Neuronal stem cell (in vitro differentiated cells): ENCODE measurements around the gene WDSUB1.

ENCODE experiments used
- DNase-seq: peaks from one replicate; pipeline ENCODE4 v3.0.0-alpha.2; 2013; ENCODE audit warnings: low spot score
- H2AFZ ChIP-seq: one replicate; pipeline ENCODE4 v1.6.1; 2013; ENCODE audit warnings: mild to moderate bottlenecking, low read length, inconsistent platforms
- H2AK5ac ChIP-seq: 2 replicates; pipeline ENCODE4 v1.6.1; 2013; ENCODE audit warnings: low read depth, mild to moderate bottlenecking, inconsistent platforms, low read length, moderate library complexity, mixed read lengths
- H2BK120ac ChIP-seq: 2 replicates; pipeline ENCODE4 v1.6.1; 2013; ENCODE audit warnings: low read depth, mild to moderate bottlenecking, inconsistent platforms, low read length, moderate library complexity, mixed read lengths
- H2BK12ac ChIP-seq: one replicate; pipeline ENCODE4 v1.6.1; 2013; ENCODE audit warnings: low read length, inconsistent platforms
- H2BK15ac ChIP-seq: 2 replicates; pipeline ENCODE4 v1.6.1; 2013; ENCODE audit warnings: mild to moderate bottlenecking, low read length, inconsistent platforms, mixed read lengths
- H2BK5ac ChIP-seq: one replicate; pipeline ENCODE4 v1.6.1; 2013; ENCODE audit warnings: inconsistent platforms, mild to moderate bottlenecking, low read length, moderate library complexity
- H3K14ac ChIP-seq: one replicate; pipeline ENCODE4 v1.6.1; 2013; ENCODE audit warnings: low read length, inconsistent platforms
- H3K18ac ChIP-seq: 2 replicates; pipeline ENCODE4 v1.6.1; 2013; ENCODE audit warnings: low read length, inconsistent platforms
- H3K23ac ChIP-seq: 2 replicates; pipeline ENCODE4 v1.6.1; 2013; ENCODE audit warnings: low read depth, mild to moderate bottlenecking, mixed read lengths, low read length, inconsistent platforms; ENCODE audit not compliant: poor library complexity
- H3K27ac ChIP-seq: replicated peaks from 3 replicates; pipeline ENCODE4 v1.5.1; 2013; ENCODE audit warnings: low read length, inconsistent platforms
- H3K27me3 ChIP-seq, 3 experiments: 2 replicates each; pipeline ENCODE4 v1.6.1; 2013; ENCODE audit warnings: low read length in 3 of 3, mild to moderate bottlenecking in 2 of 3, inconsistent platforms in 1 of 3, low read depth in 1 of 3, mixed read lengths in 1 of 3, moderate library complexity in 1 of 3; ENCODE audit not compliant: control insufficient read depth in 3 of 3, insufficient read depth in 3 of 3
- H3K36me3 ChIP-seq, 2 donors: replicated peaks in 1 of 2; 2 replicates each; pipeline ENCODE4 v1.6.1; 2013; ENCODE audit warnings: low read length in 2 of 2; ENCODE audit not compliant: control insufficient read depth in 2 of 2, insufficient read depth in 2 of 2
- H3K4ac ChIP-seq: 2 replicates; pipeline ENCODE4 v1.6.1; 2013; ENCODE audit warnings: inconsistent platforms, mild to moderate bottlenecking, low read length, moderate library complexity
- H3K4me1 ChIP-seq, 2 donors: 1 replicate in 1 of 2; 2 replicates in 1 of 2; pipeline ENCODE4 v1.6.1; 2013; ENCODE audit warnings: low read length in 2 of 2, low read depth in 1 of 2; ENCODE audit not compliant: control insufficient read depth in 2 of 2, insufficient read depth in 1 of 2
- H3K4me2 ChIP-seq: one replicate; pipeline ENCODE4 v1.6.1; 2013; ENCODE audit warnings: mild to moderate bottlenecking, low read length, inconsistent platforms; ENCODE audit not compliant: insufficient read depth, poor library complexity, severe bottlenecking
- H3K4me3 ChIP-seq, 2 donors: 2 replicates each; pipeline ENCODE4 v1.5.1; 2013; ENCODE audit warnings: low read length in 2 of 2, mild to moderate bottlenecking in 2 of 2, inconsistent platforms in 1 of 2, moderate library complexity in 1 of 2
- H3K79me1 ChIP-seq: one replicate; pipeline ENCODE4 v1.6.1; 2013; ENCODE audit warnings: low read depth, mild to moderate bottlenecking, inconsistent platforms, low read length, moderate library complexity
- H3K9ac ChIP-seq: one replicate; pipeline ENCODE4 v1.6.1; 2013; ENCODE audit warnings: mild to moderate bottlenecking, low read depth, low read length, inconsistent platforms; ENCODE audit not compliant: poor library complexity
- H3K9me3 ChIP-seq, 2 donors: replicated peaks in 1 of 2; 2 replicates each; pipeline versions ENCODE3 to v1.6.1; 2013; ENCODE audit warnings: low read length in 2 of 2, mild to moderate bottlenecking in 2 of 2, inconsistent platforms in 1 of 2, low read depth in 1 of 2, mixed read lengths in 1 of 2, moderate library complexity in 1 of 2; ENCODE audit not compliant: control insufficient read depth in 2 of 2, insufficient read depth in 1 of 2
- H4K8ac ChIP-seq: one replicate; pipeline ENCODE4 v1.6.1; 2013; ENCODE audit warnings: low read depth, mild to moderate bottlenecking, inconsistent platforms, low read length, moderate library complexity
- H4K91ac ChIP-seq: one replicate; pipeline ENCODE4 v1.6.1; 2013; ENCODE audit warnings: low read length, low read depth, mild to moderate bottlenecking, inconsistent platforms; ENCODE audit not compliant: poor library complexity
- WGBS, 2 donors: extraction: QIAGEN DNeasy Blood & Tissue Kit; methylation state at CpG; one replicate each; pipeline ENCODE4 v1.1.7; 2013; ENCODE audit warnings: missing lambda C conversion rate in 2 of 2, mixed read lengths in 1 of 2; ENCODE audit not compliant: insufficient read length in 2 of 2, insufficient replicate concordance in 1 of 2; ENCODE audit errors: extremely low coverage in 2 of 2; 5-methylcytosine and 5-hydroxymethylcytosine counted together

WDSUB1 gene

DNA sequence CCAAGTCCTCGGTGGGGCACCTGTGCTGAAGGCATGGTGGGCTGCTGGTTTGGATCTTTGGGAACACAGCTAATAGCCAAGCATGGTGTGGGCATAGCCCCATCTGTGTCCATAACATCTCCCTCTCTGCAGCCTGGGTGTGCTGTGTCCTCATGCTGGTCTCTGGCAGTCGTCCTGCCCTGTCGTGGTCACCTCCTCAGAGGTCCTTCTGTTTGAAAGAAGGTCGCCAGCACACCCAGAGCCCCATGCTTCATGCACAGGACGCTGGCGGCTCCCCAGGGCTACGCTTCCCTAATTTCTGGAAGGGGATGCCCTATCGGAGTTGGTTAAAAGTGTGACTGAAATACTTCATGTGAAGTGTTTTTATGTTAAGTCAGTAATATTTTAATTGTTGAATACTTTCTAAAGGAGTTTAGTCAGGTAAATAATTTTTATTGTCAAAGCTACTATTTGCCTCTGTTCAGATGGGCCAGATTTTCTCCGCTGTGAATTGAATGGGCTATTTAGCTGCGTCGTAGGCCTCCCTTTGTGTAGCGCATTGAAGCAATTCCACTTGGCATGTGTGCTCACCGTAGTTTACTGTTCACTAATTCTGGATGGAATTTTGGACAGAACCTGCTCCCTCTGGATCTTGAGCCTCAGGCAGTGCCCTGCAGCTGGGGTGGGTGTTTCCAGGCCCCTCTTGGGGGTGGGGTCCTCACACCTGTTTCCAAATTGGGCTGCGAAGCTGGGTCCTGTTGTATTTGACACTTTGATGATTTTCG, 81.9 kb downstream of the WDSUB1 start:
- no peak overlapping the region for H3K4me3 ChIP-seq
- no peak overlapping the region for H2BK5ac ChIP-seq
- H3K23ac ChIP-seq = no peak overlapping the region
- no peak overlapping the region for H3K9ac ChIP-seq
- no CpG with 5 or more reads among the region's 15 CpGs for WGBS, 2 donors
- H2BK120ac ChIP-seq = no peak overlapping the region
- no peak overlapping the region for H4K91ac ChIP-seq
- DNase-seq = no peak
- H4K8ac ChIP-seq = no peak overlapping the region
- peak overlapping the region; percentile 60 for H2AK5ac ChIP-seq
- H3K4ac ChIP-seq = no peak overlapping the region
- H3K27ac ChIP-seq = peak overlapping the region; percentile 15
- no peak overlapping the region for H3K4me2 ChIP-seq
- peaks cover 2 to 9% of the 10 kb centered on the region in 2 donors for H3K9me3 ChIP-seq
- peaks cover 24 to 25% of the 10 kb centered on the region in 2 donors for H3K4me1 ChIP-seq
- H3K14ac ChIP-seq = no peak overlapping the region
- no peak overlapping the region for H2BK12ac ChIP-seq
- H3K79me1 ChIP-seq = no peaks in the 10 kb centered on the region
- H3K18ac ChIP-seq = peak overlapping the region; percentile 2
- no peak overlapping the region for H2AFZ ChIP-seq
- no peaks in the 10 kb centered on the region for H3K27me3 ChIP-seq
- H3K36me3 ChIP-seq = peaks cover 0 to 52% of the 10 kb centered on the region in 2 donors
- H2BK15ac ChIP-seq = no peak overlapping the region

DNA sequence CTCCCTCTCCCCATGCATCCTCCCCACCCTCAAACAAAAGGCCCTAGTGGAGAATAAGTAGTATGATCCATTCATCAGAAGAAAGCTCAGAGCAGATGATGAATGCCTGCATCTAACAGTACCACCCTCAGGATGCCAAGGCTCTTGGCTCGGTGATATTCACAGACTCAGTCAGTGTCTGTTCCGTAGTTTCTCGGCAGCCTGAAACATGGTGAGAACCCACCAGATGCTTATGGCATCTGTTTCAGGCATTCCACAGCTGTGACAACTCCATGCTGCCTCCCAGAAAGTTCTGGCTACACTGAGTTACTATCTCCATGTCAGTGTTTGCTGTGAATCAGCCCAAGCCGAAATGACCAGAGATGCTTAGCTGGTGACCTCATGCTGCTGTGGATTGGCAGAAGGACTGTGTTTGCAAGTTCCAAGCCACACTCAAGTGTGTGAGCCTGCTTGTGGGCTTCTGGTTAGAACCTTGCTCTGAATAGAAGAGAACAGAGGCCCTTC, 83.9 kb downstream of the WDSUB1 start:
- no peak overlapping the region for H3K4me2 ChIP-seq
- no CpG with 5 or more reads among the region's 4 CpGs for WGBS, 2 donors
- no peak overlapping the region for H2BK15ac ChIP-seq
- peaks cover 17 to 21% of the 10 kb centered on the region in 2 donors for H3K4me1 ChIP-seq
- no peaks in the 10 kb centered on the region for H3K79me1 ChIP-seq
- peaks cover 0 to 68% of the 10 kb centered on the region in 2 donors for H3K36me3 ChIP-seq
- no peak overlapping the region for H2AFZ ChIP-seq
- no peak for DNase-seq
- peaks cover 2 to 9% of the 10 kb centered on the region in 2 donors for H3K9me3 ChIP-seq
- no peaks in the 10 kb centered on the region for H3K27me3 ChIP-seq
- no peak overlapping the region for H3K23ac ChIP-seq
- H3K4ac ChIP-seq = no peak overlapping the region
- no peak overlapping the region for H2AK5ac ChIP-seq
- H2BK12ac ChIP-seq = no peak overlapping the region
- H2BK120ac ChIP-seq = no peak overlapping the region
- no peak overlapping the region for H4K8ac ChIP-seq
- no peak overlapping the region for H2BK5ac ChIP-seq
- H3K14ac ChIP-seq = no peak overlapping the region
- no peak overlapping the region for H3K9ac ChIP-seq
- H3K18ac ChIP-seq = no peak overlapping the region
- no peak overlapping the region for H3K27ac ChIP-seq
- H4K91ac ChIP-seq = no peak overlapping the region
- no peak overlapping the region for H3K4me3 ChIP-seq

DNA sequence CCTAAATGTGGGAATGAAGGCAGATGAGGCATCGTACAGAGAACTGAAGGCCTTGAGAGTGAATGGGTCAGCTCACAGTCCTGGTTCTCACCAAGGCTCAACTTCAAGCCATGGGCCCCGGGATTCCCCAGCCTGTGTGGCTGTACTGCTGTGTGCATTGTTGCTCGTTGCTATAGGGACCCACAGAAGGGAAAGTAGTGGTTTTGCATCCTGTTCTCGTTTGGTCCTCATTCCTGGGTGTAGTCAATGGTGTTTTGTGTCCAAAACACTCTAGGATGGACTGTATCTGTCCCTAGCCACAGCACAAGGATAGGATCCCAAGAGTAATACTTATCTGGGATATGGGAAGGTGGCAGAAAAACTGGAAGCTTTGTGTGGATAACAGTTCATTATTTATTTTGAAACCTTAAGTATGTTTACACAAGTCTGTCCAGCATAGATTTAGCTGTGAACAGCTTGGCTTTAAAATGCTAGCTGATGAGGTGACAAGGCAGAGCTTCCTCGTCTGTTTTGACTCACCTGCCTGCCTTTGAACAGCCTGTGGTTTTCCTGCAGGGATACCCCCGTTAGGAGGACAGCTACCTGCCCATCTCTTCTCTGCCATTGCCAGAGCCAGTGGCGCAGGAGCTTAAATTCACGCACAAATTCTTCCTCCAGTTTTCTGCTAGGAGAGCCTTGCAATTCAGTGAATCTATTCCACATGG, 85.0 kb downstream of the WDSUB1 start:
- H2AFZ ChIP-seq = no peak overlapping the region
- no CpG with 5 or more reads among the region's 8 CpGs for WGBS, 2 donors
- H4K8ac ChIP-seq = no peak overlapping the region
- no peak overlapping the region for H3K23ac ChIP-seq
- no peak overlapping the region for H2BK5ac ChIP-seq
- H2AK5ac ChIP-seq = no peak overlapping the region
- H3K4me2 ChIP-seq = no peak overlapping the region
- no peak overlapping the region for H2BK15ac ChIP-seq
- no peak for DNase-seq
- no peak overlapping the region for H3K27ac ChIP-seq
- peak overlapping the region; percentile 12 for H3K4ac ChIP-seq
- no peak overlapping the region for H3K9ac ChIP-seq
- no peak overlapping the region for H3K14ac ChIP-seq
- H3K36me3 ChIP-seq = peaks cover 0 to 73% of the 10 kb centered on the region in 2 donors
- no peaks in the 10 kb centered on the region for H3K79me1 ChIP-seq
- peak overlapping the region; percentile 82 for H4K91ac ChIP-seq
- H3K18ac ChIP-seq = peak overlapping the region; percentile 71
- no peak overlapping the region for H2BK120ac ChIP-seq
- peaks cover 17 to 21% of the 10 kb centered on the region in 2 donors for H3K4me1 ChIP-seq
- H2BK12ac ChIP-seq = no peak overlapping the region
- no peaks in the 10 kb centered on the region for H3K27me3 ChIP-seq
- peaks cover 2 to 9% of the 10 kb centered on the region in 2 donors for H3K9me3 ChIP-seq
- no peak overlapping the region for H3K4me3 ChIP-seq

DNA sequence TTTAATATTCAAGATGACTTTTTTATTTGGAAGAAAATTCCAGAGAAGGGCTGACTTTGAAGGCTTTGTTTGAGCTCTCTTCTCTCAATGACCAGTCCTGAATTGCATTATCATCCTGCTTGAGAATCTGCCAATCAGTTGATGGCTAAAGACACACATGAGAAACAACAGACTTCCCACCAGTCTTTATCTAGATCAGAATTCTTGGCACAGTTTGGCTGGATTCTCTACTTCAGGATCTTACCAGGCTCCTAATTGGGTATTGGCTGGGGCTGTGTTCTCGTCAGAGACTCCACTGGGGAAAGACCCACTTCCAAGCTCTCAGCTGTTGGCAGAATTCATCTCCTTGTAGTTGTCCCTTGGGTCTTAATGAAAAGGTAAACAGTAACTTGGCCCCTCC, 86.0 kb downstream of the WDSUB1 start:
- WGBS, 2 donors = no CpG with 5 or more reads among the region's 1 CpG
- no peak overlapping the region for H3K4me3 ChIP-seq
- H2BK5ac ChIP-seq = no peak overlapping the region
- H2BK12ac ChIP-seq = no peak overlapping the region
- no peak for DNase-seq
- H2BK15ac ChIP-seq = no peak overlapping the region
- H4K91ac ChIP-seq = no peak overlapping the region
- H3K14ac ChIP-seq = no peak overlapping the region
- H2AK5ac ChIP-seq = no peak overlapping the region
- peaks cover 17 to 21% of the 10 kb centered on the region in 2 donors for H3K4me1 ChIP-seq
- H3K9me3 ChIP-seq = peaks cover 0 to 5% of the 10 kb centered on the region in 2 donors
- peaks cover 0 to 74% of the 10 kb centered on the region in 2 donors for H3K36me3 ChIP-seq
- no peaks in the 10 kb centered on the region for H3K27me3 ChIP-seq
- no peaks in the 10 kb centered on the region for H3K79me1 ChIP-seq
- H3K9ac ChIP-seq = no peak overlapping the region
- no peak overlapping the region for H3K4me2 ChIP-seq
- no peak overlapping the region for H4K8ac ChIP-seq
- H2AFZ ChIP-seq = no peak overlapping the region
- H3K23ac ChIP-seq = no peak overlapping the region
- H2BK120ac ChIP-seq = no peak overlapping the region
- no peak overlapping the region for H3K27ac ChIP-seq
- H3K4ac ChIP-seq = no peak overlapping the region
- no peak overlapping the region for H3K18ac ChIP-seq
